HG02642 (cell line): ENCODE measurements around the gene B3GALT6.

Experiments
- ATAC-seq: cut with Tn5 transposase; IDR thresholded peaks from one replicate; pipeline ENCODE4 v1.9.1; 2021; ENCODE audit warnings: mild to moderate bottlenecking; ENCODE audit not compliant: unreplicated experiment, poor library complexity

The B3GALT6 gene

GRCh38 chr1:1215080-1215676 is 16.9 kb upstream of the B3GALT6 start:
- ATAC-seq: no peak

- no peak for ATAC-seq
Observed at GRCh38 chr1:1215881-1216605, 16.0 kb upstream of the B3GALT6 start.

- no peak for ATAC-seq
Observed at GRCh38 chr1:1216770-1217620, 15.0 kb upstream of the B3GALT6 start.

- ATAC-seq: no peak
Observed at GRCh38 chr1:1217621-1218523, 14.2 kb upstream of the B3GALT6 start.

- no peak for ATAC-seq
Observed at GRCh38 chr1:1218524-1219200, 13.4 kb upstream of the B3GALT6 start.

GRCh38 chr1:1219341-1219740 is 12.7 kb upstream of the B3GALT6 start:
- no peak for ATAC-seq

GRCh38 chr1:1220197-1220596 is 11.8 kb upstream of the B3GALT6 start:
- no peak for ATAC-seq

- ATAC-seq: no peak
Observed at GRCh38 chr1:1221887-1222574, 10.0 kb upstream of the B3GALT6 start.

- ATAC-seq: no peak
Observed at GRCh38 chr1:1222575-1223225, 9.3 kb upstream of the B3GALT6 start.

GRCh38 chr1:1223321-1223720 is 8.7 kb upstream of the B3GALT6 start:
- no peak for ATAC-seq

- no peak for ATAC-seq
Observed at GRCh38 chr1:1223891-1224290, 8.1 kb upstream of the B3GALT6 start.

- ATAC-seq: no peak
Observed at GRCh38 chr1:1225238-1225845, 6.7 kb upstream of the B3GALT6 start.

GRCh38 chr1:1225913-1226312 is 6.1 kb upstream of the B3GALT6 start:
- ATAC-seq: no peak

- no peak for ATAC-seq
Observed at GRCh38 chr1:1226566-1227362, 5.3 kb upstream of the B3GALT6 start.

- no peak for ATAC-seq
Observed at GRCh38 chr1:1227386-1227785, 4.7 kb upstream of the B3GALT6 start.

- ATAC-seq: no peak
Observed at GRCh38 chr1:1228187-1228586, 3.9 kb upstream of the B3GALT6 start.

GRCh38 chr1:1228596-1229321 is 3.3 kb upstream of the B3GALT6 start:
- no peak for ATAC-seq
